HepG2 (cell line): Measurements from ENCODE around the gene ESRP2.

ENCODE experiments used
- DPF2 ChIP-seq: sonication (generic); formaldehyde crosslinking; IDR thresholded peaks from 2 replicates; pipeline ENCODE4 v1.4.0; 2020; ENCODE audit warnings: mild to moderate bottlenecking, low read depth, missing genetic modification reagents, borderline replicate concordance
- ZNF768 ChIP-seq: sonication (generic); formaldehyde crosslinking; IDR thresholded peaks from 2 replicates; pipeline ENCODE4 v1.4.0; 2020; ENCODE audit warnings: missing genetic modification reagents
- ZSCAN12 ChIP-seq: sonication (generic); formaldehyde crosslinking; IDR thresholded peaks from 2 replicates; pipeline ENCODE4 v1.9.0; 2021; ENCODE audit warnings: mild to moderate bottlenecking, missing genetic modification reagents
- TF ChIP-seq, protein P1 (sequence below): IDR thresholded peaks from 2 replicates; pipeline ENCODE4 v1.6.1; 2016

DNA sequence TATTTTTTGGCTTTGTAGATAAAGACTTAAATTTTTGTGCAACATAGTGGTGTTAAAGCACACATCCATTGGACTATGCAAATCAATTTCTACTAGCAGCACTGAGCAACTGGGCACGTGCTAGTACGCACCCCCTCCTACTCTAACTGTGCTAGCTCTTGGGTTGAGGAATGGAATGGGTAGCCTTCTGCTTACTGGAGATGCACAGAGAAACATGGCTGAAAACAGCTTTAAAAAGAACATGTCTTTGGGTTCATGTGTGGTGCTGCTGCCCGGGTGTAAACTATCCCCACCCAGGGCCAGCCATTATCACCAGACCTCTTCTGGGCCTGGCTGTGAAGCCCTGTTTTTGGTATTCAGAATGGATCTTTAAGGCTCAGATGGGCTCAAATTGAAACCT lies 7.3 kb downstream of the ESRP2 start:
- TF ChIP-seq ZNF768 (CRISPR knock-in tag) (no peak), DPF2 (CRISPR knock-in tag) (no peak), ZSCAN12 (CRISPR knock-in tag) (no peak)
- TF ChIP-seq, protein P1, sequence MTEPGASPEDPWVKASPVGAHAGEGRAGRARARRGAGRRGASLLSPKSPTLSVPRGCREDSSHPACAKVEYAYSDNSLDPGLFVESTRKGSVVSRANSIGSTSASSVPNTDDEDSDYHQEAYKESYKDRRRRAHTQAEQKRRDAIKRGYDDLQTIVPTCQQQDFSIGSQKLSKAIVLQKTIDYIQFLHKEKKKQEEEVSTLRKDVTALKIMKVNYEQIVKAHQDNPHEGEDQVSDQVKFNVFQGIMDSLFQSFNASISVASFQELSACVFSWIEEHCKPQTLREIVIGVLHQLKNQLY (CRISPR knock-in tag) = no peak
